Measurements from ENCODE around the gene EXOC3L2.

Gene EXOC3L2

GRCh38 chr19:45258862-45259261, 13.7 kb upstream of the EXOC3L2 start:
- H3K4me2 ChIP-seq (ENCODE audit: insufficient read depth, low read length, poor library complexity, severe bottlenecking), result no peak overlapping the region
- no peak overlapping the region for H3K4me3 ChIP-seq (ENCODE audit: low read length in 2 of 2)
- H2BK12ac ChIP-seq (ENCODE audit: low read length), result no peak overlapping the region
- H3K23ac ChIP-seq (ENCODE audit: low read depth, low read length, poor library complexity), result no peak overlapping the region
- no peak overlapping the region for H2AFZ ChIP-seq (ENCODE audit: low read length)
- no peak overlapping the region for H3K27ac ChIP-seq (replicated peaks; ENCODE audit: low read length)
- H4K91ac ChIP-seq (ENCODE audit: low read depth, low read length, poor library complexity), result no peak overlapping the region
- H3K9me3 ChIP-seq (replicated peaks in 1 of 2; ENCODE audit: control insufficient read depth in 2 of 2, insufficient read depth in 1 of 2, low read depth in 1 of 2, low read length in 2 of 2), result peaks cover 3 to 5% of the 10 kb centered on the region in 2 donors
- H3K36me3 ChIP-seq (replicated peaks in 1 of 2; ENCODE audit: control insufficient read depth in 2 of 2, insufficient read depth in 2 of 2, low read length in 2 of 2), result peaks cover 8 to 26% of the 10 kb centered on the region in 2 donors
- H3K27me3 ChIP-seq (ENCODE audit: control insufficient read depth in 3 of 3, insufficient read depth in 3 of 3, low read depth in 1 of 3, low read length in 3 of 3), result no peaks in the 10 kb centered on the region
- WGBS, 2 donors (ENCODE audit: extremely low coverage in 2 of 2, insufficient read length in 2 of 2, insufficient replicate concordance in 1 of 2), result no CpG with 5 or more reads among the region's 19 CpGs
- DNase-seq (ENCODE audit: low spot score), result no peak
- no peaks in the 10 kb centered on the region for H3K4me1 ChIP-seq (ENCODE audit: control insufficient read depth in 2 of 2, insufficient read depth in 1 of 2, low read depth in 1 of 2, low read length in 2 of 2)
- H3K9ac ChIP-seq (ENCODE audit: low read depth, low read length, poor library complexity), result no peak overlapping the region
- no peak overlapping the region for H2BK15ac ChIP-seq (ENCODE audit: low read length)
- H3K18ac ChIP-seq (ENCODE audit: low read length), result no peak overlapping the region
- H3K14ac ChIP-seq (ENCODE audit: low read length), result no peak overlapping the region
- H3K79me1 ChIP-seq (ENCODE audit: low read depth, low read length), result peaks cover 17% of the 10 kb centered on the region
- no peak overlapping the region for H2AK5ac ChIP-seq (ENCODE audit: low read depth, low read length)
- H2BK5ac ChIP-seq (ENCODE audit: low read length), result no peak overlapping the region
- H4K8ac ChIP-seq (ENCODE audit: low read depth, low read length), result peak overlapping the region; percentile 43
- H2BK120ac ChIP-seq (ENCODE audit: low read depth, low read length), result no peak overlapping the region
- H3K4ac ChIP-seq (ENCODE audit: low read length), result no peak overlapping the region

DNA sequence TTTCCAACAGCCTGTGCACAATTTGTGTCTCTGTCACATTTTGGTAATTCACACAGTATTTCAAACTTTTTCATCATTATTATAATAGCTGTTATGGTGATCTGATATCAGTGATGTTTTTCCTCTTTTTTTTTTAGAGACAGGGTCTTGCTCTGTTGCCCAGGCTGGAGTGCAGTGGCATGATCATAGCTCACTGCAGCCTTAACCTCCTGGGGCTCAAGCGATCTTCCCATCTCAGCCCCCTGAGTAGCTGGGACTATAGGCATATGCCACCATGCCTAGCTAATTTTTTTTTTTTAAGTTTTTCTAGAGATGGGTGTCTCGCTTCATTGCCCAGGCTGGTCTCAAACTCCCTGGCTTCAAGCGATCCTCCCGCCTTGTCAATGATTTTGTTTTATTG, 11.6 kb upstream of the EXOC3L2 start:
- Histone ChIP-seq H2BK5ac (ENCODE audit: low read length) (no peak overlapping the region), H2BK12ac (ENCODE audit: low read length) (no peak overlapping the region), H3K27ac (replicated peaks; ENCODE audit: low read length) (no peak overlapping the region), H3K23ac (ENCODE audit: low read depth, low read length, poor library complexity) (no peak overlapping the region), H3K9me3 (replicated peaks in 1 of 2; ENCODE audit: control insufficient read depth in 2 of 2, insufficient read depth in 1 of 2, low read depth in 1 of 2, low read length in 2 of 2) (peaks cover 3 to 5% of the 10 kb centered on the region in 2 donors), H3K9ac (ENCODE audit: low read depth, low read length, poor library complexity) (no peak overlapping the region), H3K27me3 (ENCODE audit: control insufficient read depth in 3 of 3, insufficient read depth in 3 of 3, low read depth in 1 of 3, low read length in 3 of 3) (no peaks in the 10 kb centered on the region), H3K18ac (ENCODE audit: low read length) (no peak overlapping the region), H4K8ac (ENCODE audit: low read depth, low read length) (no peak overlapping the region), H3K4me1 (ENCODE audit: control insufficient read depth in 2 of 2, insufficient read depth in 1 of 2, low read depth in 1 of 2, low read length in 2 of 2) (peaks cover 5% of the 10 kb centered on the region in 2 donors), H3K36me3 (replicated peaks in 1 of 2; ENCODE audit: control insufficient read depth in 2 of 2, insufficient read depth in 2 of 2, low read length in 2 of 2) (peaks cover 8 to 26% of the 10 kb centered on the region in 2 donors), H3K14ac (ENCODE audit: low read length) (no peak overlapping the region), H3K4ac (ENCODE audit: low read length) (no peak overlapping the region), H2BK15ac (ENCODE audit: low read length) (no peak overlapping the region), H3K4me2 (ENCODE audit: insufficient read depth, low read length, poor library complexity, severe bottlenecking) (no peak overlapping the region), H2BK120ac (ENCODE audit: low read depth, low read length) (no peak overlapping the region), H3K4me3 (ENCODE audit: low read length in 2 of 2) (no peak overlapping the region), H3K79me1 (ENCODE audit: low read depth, low read length) (peaks cover 31% of the 10 kb centered on the region), H2AK5ac (ENCODE audit: low read depth, low read length) (no peak overlapping the region), H4K91ac (ENCODE audit: low read depth, low read length, poor library complexity) (no peak overlapping the region), H2AFZ (ENCODE audit: low read length) (no peak overlapping the region)
- no CpG with 5 or more reads among the region's 4 CpGs for WGBS, 2 donors (ENCODE audit: extremely low coverage in 2 of 2, insufficient read length in 2 of 2, insufficient replicate concordance in 1 of 2)
- DNase-seq (ENCODE audit: low spot score), result no peak

DNA sequence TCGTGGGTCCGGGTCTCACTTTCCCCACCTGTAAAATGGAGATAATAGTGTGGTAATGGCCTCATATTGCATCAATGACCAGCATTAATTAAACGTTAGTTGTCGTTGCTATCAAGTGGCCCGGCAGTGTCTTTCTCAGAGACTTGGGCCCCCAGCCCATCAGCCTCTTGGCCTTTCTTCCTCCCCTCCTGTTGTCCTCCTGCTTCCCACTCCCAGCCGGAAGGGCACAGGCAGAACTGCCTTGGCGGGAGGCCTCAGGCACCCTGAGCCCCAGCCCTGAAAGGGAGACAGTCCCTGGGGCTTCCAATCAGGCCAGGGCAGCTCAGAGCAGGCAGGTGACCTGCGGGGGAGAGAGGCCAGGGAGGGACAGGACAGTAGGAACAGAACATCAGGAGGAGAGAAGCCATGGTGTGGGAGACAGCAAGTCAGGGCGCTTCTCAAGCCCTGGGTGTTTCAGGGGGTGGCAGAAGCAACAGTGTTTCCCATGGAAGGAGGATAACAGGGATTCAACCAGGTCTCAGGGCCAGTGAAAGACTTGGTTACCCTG, 10.5 kb upstream of the EXOC3L2 start:
- Histone ChIP-seq H2AFZ (ENCODE audit: low read length) (no peak overlapping the region), H2BK5ac (ENCODE audit: low read length) (peak overlapping the region; percentile 71), H3K4me2 (ENCODE audit: insufficient read depth, low read length, poor library complexity, severe bottlenecking) (no peak overlapping the region), H2BK15ac (ENCODE audit: low read length) (no peak overlapping the region), H3K27ac (replicated peaks; ENCODE audit: low read length) (no peak overlapping the region), H2BK120ac (ENCODE audit: low read depth, low read length) (no peak overlapping the region), H4K8ac (ENCODE audit: low read depth, low read length) (no peak overlapping the region), H3K9ac (ENCODE audit: low read depth, low read length, poor library complexity) (no peak overlapping the region), H3K4ac (ENCODE audit: low read length) (no peak overlapping the region), H4K91ac (ENCODE audit: low read depth, low read length, poor library complexity) (no peak overlapping the region), H3K4me3 (ENCODE audit: low read length in 2 of 2) (no peak overlapping the region), H3K27me3 (ENCODE audit: control insufficient read depth in 3 of 3, insufficient read depth in 3 of 3, low read depth in 1 of 3, low read length in 3 of 3) (no peaks in the 10 kb centered on the region), H3K36me3 (replicated peaks in 1 of 2; ENCODE audit: control insufficient read depth in 2 of 2, insufficient read depth in 2 of 2, low read length in 2 of 2) (peaks cover 4 to 23% of the 10 kb centered on the region in 2 donors), H3K14ac (ENCODE audit: low read length) (peak overlapping the region; percentile 56), H3K79me1 (ENCODE audit: low read depth, low read length) (peaks cover 32% of the 10 kb centered on the region), H3K18ac (ENCODE audit: low read length) (peak overlapping the region; percentile 44), H3K23ac (ENCODE audit: low read depth, low read length, poor library complexity) (no peak overlapping the region), H3K4me1 (ENCODE audit: control insufficient read depth in 2 of 2, insufficient read depth in 1 of 2, low read depth in 1 of 2, low read length in 2 of 2) (peaks cover 5% of the 10 kb centered on the region in 2 donors), H2AK5ac (ENCODE audit: low read depth, low read length) (no peak overlapping the region), H3K9me3 (replicated peaks in 1 of 2; ENCODE audit: control insufficient read depth in 2 of 2, insufficient read depth in 1 of 2, low read depth in 1 of 2, low read length in 2 of 2) (peaks cover under 1% of the 10 kb centered on the region in 2 donors), H2BK12ac (ENCODE audit: low read length) (no peak overlapping the region)
- WGBS, 2 donors (ENCODE audit: extremely low coverage in 2 of 2, insufficient read length in 2 of 2, insufficient replicate concordance in 1 of 2), result no CpG with 5 or more reads among the region's 9 CpGs
- DNase-seq (ENCODE audit: low spot score), result no peak

DNA sequence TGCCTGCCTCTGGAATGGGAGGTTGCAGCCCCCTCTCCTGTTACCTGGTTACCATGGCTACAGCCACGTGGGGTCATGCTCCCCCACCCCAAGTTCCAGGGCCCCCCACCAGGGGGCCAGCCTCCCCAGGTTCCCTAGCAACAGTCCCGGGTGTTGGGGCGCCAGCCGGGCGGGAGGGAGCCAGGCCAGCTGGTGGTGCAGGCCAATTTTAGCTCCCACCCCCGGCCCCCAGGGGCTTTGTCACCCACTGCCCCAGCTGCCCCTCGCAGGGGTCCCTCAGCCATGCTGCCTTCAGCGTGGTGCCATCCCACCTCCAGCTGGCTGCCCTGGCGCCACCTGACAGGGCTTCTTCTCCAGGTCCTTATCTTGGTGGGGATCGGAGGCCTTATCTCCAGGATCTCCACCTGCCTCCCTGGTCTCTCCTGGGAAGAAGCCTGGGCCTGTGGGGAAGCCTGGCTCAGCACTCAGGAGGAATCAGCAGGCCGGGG, 8.9 kb upstream of the EXOC3L2 start:
- Histone ChIP-seq H3K18ac (ENCODE audit: low read length) (no peak overlapping the region), H3K27ac (replicated peaks; ENCODE audit: low read length) (no peak overlapping the region), H2BK120ac (ENCODE audit: low read depth, low read length) (no peak overlapping the region), H3K27me3 (ENCODE audit: control insufficient read depth in 3 of 3, insufficient read depth in 3 of 3, low read depth in 1 of 3, low read length in 3 of 3) (peaks cover 0 to 8% (median 0%) of the 10 kb centered on the region in 3 experiments), H2AK5ac (ENCODE audit: low read depth, low read length) (no peak overlapping the region), H3K9me3 (replicated peaks in 1 of 2; ENCODE audit: control insufficient read depth in 2 of 2, insufficient read depth in 1 of 2, low read depth in 1 of 2, low read length in 2 of 2) (no peaks in the 10 kb centered on the region), H3K14ac (ENCODE audit: low read length) (no peak overlapping the region), H3K4me3 (ENCODE audit: low read length in 2 of 2) (no peak overlapping the region), H3K23ac (ENCODE audit: low read depth, low read length, poor library complexity) (no peak overlapping the region), H3K4me2 (ENCODE audit: insufficient read depth, low read length, poor library complexity, severe bottlenecking) (no peak overlapping the region), H2AFZ (ENCODE audit: low read length) (no peak overlapping the region), H3K4ac (ENCODE audit: low read length) (no peak overlapping the region), H2BK5ac (ENCODE audit: low read length) (no peak overlapping the region), H4K91ac (ENCODE audit: low read depth, low read length, poor library complexity) (no peak overlapping the region), H3K4me1 (ENCODE audit: control insufficient read depth in 2 of 2, insufficient read depth in 1 of 2, low read depth in 1 of 2, low read length in 2 of 2) (peaks cover 8 to 9% of the 10 kb centered on the region in 2 donors), H3K9ac (ENCODE audit: low read depth, low read length, poor library complexity) (peak overlapping the region; percentile 60), H2BK12ac (ENCODE audit: low read length) (no peak overlapping the region), H3K79me1 (ENCODE audit: low read depth, low read length) (peaks cover 31% of the 10 kb centered on the region), H2BK15ac (ENCODE audit: low read length) (no peak overlapping the region), H4K8ac (ENCODE audit: low read depth, low read length) (no peak overlapping the region), H3K36me3 (replicated peaks in 1 of 2; ENCODE audit: control insufficient read depth in 2 of 2, insufficient read depth in 2 of 2, low read length in 2 of 2) (peaks cover 2 to 18% of the 10 kb centered on the region in 2 donors)
- no peak for DNase-seq (ENCODE audit: low spot score)
- no CpG with 5 or more reads among the region's 11 CpGs for WGBS, 2 donors (ENCODE audit: extremely low coverage in 2 of 2, insufficient read length in 2 of 2, insufficient replicate concordance in 1 of 2)
